Measurements from ENCODE around the gene HTR3D.
"Not testable (repeated sequence)": the region's sequence is repeated elsewhere in the genome, so short reads cannot be mapped to it uniquely, and the experiment has no call there.

The HTR3D gene

DNA sequence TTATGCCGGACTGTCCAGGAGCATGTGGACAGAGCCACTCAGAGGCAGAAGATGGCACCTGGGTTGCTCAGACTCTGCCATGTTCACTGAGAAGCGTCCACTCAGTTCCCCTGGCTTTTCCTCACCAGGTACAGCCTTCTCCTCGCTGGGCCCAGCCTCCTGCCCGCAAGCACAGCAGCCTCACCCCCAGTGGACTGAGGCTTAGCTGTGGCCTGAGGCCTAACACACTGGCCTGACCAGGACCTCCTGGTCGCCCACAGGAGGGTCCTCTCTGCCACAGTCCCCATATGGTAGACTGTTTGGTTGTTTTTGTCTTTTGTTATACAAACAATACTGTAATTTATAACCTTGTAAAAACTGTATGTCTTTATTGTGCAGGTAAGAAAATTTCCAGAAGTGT lies 36.8 kb downstream of the HTR3D start:
- DNase-seq: no peak

DNA sequence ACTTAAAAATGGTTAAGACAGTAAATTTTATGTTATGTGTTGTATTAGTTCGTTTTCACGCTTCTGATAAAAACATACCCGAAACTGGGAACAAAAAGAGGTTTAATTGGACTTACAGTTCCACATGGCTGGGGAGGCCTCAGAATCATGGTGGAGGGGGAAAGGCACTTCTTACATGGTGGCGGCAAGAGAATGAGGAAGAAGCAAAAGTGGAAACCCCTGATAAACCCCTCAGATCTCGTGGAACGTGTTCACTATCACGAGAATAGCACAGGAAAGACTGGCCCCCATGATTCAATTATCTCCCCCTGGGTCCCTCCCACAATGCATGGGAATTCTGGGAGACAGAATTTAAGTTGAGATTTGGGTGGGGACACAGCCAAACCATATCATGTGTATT lies 39.6 kb downstream of the HTR3D start:
- not testable (repeated sequence) for DNase-seq

DNA sequence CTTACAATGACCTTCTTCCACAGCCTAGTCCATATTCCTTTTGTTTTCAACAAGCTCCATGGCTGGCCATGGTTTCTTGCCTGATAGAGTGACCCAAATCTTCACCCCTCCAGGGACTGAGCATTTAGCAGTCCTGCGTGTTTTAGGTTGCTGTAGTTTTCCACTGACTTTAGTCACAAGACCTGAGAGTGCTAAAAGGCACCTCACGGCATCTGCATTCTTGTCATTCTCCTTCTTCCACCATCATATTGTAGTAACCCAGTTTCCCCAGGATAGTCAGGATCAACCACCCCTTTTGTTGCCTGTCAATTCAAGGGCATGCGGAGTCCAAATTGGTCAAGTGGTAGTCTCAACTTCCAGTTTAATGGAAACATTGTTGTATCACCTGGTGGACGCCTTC lies 42.1 kb downstream of the HTR3D start:
- no peak for DNase-seq

GRCh38 chr3:184075901-184076300 lies 44.4 kb downstream of the HTR3D start:
- no peak for DNase-seq

DNA sequence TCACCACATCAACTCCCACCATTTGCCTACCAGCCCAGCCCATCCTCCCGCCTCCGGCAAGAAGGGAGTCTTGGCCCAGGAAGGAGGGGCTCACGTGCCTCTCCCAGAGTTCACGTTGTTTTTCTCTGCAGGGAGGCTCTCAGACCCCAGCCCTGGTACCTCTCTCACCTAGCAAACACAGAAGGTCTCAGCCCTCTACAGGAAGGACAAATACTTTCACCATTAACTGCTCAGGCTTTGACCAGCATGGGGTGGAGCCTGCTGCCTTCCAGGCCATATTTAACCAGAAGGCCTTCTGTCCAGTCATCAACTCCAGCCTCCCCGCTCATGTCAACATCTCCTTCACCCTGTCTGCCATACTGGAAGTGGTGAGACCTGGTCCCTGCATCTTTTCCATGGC lies 46.3 kb downstream of the HTR3D start:
- no peak for DNase-seq

DNA sequence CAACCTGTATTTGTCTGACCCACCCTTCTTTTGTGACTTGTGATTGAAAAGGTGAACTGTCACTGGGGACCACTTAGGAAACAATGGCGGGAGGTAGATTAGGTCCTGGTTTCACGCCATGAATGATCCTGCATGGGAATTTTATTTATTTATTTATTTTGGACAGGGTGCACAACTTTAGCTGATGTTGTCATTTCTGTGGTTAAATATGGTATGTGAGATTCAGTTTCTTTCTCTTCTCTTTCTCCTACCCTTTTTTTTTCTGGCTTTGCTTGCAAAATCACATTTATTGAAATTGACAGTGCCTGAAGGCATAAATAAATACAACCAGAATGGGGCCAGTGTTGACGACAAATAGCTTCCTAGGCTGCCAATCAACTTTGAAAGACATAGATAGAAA lies 47.3 kb downstream of the HTR3D start:
- DNase-seq: no peak

DNA sequence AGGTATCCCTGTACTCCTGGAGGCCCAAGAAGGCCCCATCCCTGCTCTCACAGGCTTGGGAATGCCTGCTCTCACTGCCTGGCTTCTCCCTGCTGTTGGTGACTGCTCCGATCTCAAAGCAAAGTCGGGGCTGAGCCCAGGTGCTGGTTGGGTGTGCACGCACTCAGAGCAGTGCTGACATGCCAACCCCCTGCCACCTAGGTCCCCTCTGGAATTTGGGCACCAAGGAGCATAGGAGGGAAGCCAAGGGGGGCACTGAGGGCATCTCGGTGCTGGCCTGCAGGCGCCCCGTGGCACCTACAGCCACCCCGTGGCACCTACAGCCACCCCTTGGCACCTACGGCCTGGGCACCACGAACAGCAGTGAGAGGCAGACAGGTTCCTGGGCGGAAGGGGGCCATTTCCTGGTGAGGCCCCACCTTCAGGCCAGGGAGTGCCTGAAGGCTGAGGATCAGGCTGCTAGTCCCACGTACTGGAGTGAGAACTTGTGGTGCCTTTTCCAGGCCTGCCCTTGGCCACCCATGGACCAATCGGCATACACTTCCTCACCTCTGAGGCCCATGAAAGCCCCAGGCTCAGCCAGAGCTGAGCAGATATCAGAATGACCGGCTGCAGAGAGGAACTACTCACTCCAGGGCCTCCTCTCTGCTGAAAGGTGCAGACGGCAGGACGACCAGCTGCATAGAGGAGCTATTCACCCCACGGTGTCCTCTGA lies 49.7 kb downstream of the HTR3D start:
- no peak for DNase-seq

DNA sequence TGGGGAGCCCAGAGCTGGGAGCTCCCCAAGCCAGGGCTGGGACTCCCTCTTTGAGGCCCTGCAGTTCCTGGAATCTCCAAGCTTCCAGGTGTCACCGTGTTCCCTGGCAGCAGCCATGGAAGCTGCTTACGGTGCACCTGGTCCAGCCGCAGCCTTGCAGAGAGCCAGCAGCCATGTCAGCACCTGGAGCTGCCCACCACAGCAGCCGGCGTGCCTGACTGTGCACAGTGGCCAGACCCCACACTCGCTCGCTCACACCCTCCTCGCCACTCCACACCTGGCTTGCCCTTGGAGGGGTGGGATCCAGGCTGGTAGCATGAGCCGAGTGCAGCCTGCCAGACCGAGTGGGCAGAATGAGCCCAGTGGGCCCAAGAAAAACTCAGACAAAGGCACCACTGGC lies 50.5 kb downstream of the HTR3D start:
- no peak for DNase-seq

- no peak for DNase-seq
These were observed 50.9 kb downstream of the HTR3D start for GRCh38 chr3:184082465-184082864.

DNA sequence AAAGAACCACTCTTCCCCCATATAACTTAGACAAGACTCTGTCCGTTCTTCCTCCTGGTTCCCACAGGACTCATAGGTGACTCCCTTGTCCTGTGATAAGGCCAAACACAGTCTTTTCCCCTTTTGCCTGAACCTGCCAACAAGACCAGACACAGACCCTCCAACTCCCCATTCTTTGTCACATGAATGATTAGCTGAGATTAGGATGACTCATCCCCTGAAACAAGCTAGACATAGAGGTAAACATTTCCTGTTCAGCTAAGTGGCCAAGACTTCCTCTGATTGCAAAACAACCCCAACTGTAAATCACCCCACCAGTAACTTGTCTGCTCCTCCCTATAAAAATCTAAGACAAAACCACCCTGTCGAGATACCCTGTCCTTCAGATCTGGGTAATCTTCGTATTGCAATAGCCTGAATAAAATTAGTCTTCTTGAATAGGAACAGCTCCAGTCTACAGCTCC lies 53.9 kb downstream of the HTR3D start:
- no peak for DNase-seq

Data from hippocampal formation (tissue), 2 donors.